ENCODE measurements around the gene GAB3.

DNA sequence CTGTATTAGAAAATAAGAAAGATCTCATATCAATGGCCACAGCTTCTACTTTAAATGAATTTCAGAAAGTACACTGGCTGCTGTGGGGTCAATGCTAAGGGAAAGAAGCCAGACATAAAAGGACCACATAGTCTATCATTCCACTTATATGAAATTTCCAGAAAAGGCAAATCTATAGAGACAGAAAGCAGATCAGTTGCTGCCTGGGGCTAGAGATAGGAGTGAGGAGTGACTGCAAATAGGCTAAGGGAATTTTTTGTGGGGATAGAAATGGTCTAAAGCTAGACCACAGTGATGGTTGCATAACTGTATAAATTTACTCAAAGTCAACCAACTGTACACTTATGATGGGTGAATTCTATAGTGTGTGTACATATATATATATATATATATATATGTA lies 8.3 kb downstream of the GAB3 start:
- TF ChIP-seq OSR1 (CRISPR knock-in tag; IDR thresholded peaks at IDR 0.05) (no peak), TOX (CRISPR knock-in tag; IDR thresholded peaks at IDR 0.05; ENCODE audit: borderline replicate concordance) (no peak), BACH2 (CRISPR knock-in tag; IDR thresholded peaks at IDR 0.05; ENCODE audit: borderline replicate concordance) (no peak), CSDC2 (CRISPR knock-in tag; IDR thresholded peaks at IDR 0.05) (no peak), TCF4 (CRISPR knock-in tag; IDR thresholded peaks at IDR 0.05; ENCODE audit: borderline replicate concordance) (no peak), ARNTL (CRISPR knock-in tag; IDR thresholded peaks at IDR 0.05; ENCODE audit: borderline replicate concordance, low read depth) (no peak), ZC3H10 (CRISPR knock-in tag; IDR thresholded peaks at IDR 0.05) (no peak)
- TF ChIP-seq, protein P1, sequence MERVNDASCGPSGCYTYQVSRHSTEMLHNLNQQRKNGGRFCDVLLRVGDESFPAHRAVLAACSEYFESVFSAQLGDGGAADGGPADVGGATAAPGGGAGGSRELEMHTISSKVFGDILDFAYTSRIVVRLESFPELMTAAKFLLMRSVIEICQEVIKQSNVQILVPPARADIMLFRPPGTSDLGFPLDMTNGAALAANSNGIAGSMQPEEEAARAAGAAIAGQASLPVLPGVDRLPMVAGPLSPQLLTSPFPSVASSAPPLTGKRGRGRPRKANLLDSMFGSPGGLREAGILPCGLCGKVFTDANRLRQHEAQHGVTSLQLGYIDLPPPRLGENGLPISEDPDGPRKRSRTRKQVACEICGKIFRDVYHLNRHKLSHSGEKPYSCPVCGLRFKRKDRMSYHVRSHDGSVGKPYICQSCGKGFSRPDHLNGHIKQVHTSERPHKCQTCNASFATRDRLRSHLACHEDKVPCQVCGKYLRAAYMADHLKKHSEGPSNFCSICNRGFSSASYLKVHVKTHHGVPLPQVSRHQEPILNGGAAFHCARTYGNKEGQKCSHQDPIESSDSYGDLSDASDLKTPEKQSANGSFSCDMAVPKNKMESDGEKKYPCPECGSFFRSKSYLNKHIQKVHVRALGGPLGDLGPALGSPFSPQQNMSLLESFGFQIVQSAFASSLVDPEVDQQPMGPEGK (CRISPR knock-in tag; IDR thresholded peaks at IDR 0.05; ENCODE audit: borderline replicate concordance): no peak
- TF ChIP-seq, protein P2, sequence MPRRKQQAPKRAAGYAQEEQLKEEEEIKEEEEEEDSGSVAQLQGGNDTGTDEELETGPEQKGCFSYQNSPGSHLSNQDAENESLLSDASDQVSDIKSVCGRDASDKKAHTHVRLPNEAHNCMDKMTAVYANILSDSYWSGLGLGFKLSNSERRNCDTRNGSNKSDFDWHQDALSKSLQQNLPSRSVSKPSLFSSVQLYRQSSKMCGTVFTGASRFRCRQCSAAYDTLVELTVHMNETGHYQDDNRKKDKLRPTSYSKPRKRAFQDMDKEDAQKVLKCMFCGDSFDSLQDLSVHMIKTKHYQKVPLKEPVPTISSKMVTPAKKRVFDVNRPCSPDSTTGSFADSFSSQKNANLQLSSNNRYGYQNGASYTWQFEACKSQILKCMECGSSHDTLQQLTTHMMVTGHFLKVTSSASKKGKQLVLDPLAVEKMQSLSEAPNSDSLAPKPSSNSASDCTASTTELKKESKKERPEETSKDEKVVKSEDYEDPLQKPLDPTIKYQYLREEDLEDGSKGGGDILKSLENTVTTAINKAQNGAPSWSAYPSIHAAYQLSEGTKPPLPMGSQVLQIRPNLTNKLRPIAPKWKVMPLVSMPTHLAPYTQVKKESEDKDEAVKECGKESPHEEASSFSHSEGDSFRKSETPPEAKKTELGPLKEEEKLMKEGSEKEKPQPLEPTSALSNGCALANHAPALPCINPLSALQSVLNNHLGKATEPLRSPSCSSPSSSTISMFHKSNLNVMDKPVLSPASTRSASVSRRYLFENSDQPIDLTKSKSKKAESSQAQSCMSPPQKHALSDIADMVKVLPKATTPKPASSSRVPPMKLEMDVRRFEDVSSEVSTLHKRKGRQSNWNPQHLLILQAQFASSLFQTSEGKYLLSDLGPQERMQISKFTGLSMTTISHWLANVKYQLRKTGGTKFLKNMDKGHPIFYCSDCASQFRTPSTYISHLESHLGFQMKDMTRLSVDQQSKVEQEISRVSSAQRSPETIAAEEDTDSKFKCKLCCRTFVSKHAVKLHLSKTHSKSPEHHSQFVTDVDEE (CRISPR knock-in tag; IDR thresholded peaks at IDR 0.05): no peak
